ENCODE results near the gene MED13. TPM values are rescaled to one million over a fixed set of nuclear protein-coding genes. Genes with fewer than 3 reads are reported as not detected.

Gene MED13
- total and polyA plus RNA-seq, 9 donors, result 15.9 to 40.6 (median 27.1) TPM

DNA sequence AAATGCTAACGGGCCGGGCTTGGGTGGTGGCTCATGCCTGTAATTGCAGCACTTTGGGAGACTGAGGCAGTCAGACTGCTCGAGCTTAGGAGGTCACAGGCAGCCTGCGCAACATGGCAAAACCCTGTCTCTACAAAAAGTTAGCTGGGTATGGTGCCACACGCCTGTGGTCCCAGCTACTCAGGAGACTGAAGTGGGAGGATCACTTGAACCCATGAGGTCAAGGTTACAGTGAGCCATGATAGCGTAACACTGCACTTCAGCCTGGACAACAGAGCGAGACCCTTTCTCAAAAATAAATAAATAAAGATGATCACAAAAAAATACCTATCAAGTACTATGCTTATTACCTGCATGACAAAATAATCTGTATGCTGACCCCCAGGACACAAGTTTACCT, 91.0 kb downstream of the MED13 start:
- no peaks in the 10 kb centered on the region for H3K27me3 ChIP-seq (ENCODE audit: control insufficient read depth, insufficient read depth, low read length)
- 94% methylated on average over 3 of the region's 7 CpGs for WGBS (ENCODE audit: insufficient coverage)
- H3K27ac ChIP-seq (ENCODE audit: low read length), result no peak overlapping the region
- no peaks in the 10 kb centered on the region for H3K4me1 ChIP-seq (ENCODE audit: control insufficient read depth, insufficient read depth, low read length)
- no peaks in the 10 kb centered on the region for H3K9me3 ChIP-seq (replicated peaks; ENCODE audit: control insufficient read depth, low read depth, low read length)
- no peak for DNase-seq
- no peak overlapping the region for H3K4me3 ChIP-seq (ENCODE audit: low read length)
- H3K36me3 ChIP-seq (ENCODE audit: control insufficient read depth, insufficient read depth, low read length), result peaks cover 29% of the 10 kb centered on the region

DNA sequence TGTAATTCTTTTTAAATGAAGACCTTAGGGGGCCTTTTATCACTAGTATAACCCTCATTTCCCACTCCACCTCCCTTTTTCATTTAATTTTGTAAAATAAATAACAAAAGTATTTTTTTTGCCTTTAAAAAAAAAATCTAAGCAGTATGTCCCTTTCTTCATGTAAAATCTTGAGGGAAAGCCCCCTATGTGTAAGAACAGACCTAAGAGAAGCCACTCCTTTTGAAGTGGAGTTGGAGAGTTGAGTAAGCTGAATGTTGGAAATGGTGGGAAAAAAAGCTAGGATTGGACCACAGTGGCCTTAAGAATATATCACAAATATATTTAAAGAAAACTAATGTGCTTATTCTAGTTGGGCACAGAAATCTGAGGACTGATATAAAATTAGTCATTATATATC, 92.8 kb downstream of the MED13 start:
- Histone ChIP-seq H3K27ac (ENCODE audit: low read length) (no peak overlapping the region), H3K4me3 (ENCODE audit: low read length) (no peak overlapping the region), H3K4me1 (ENCODE audit: control insufficient read depth, insufficient read depth, low read length) (no peaks in the 10 kb centered on the region), H3K27me3 (ENCODE audit: control insufficient read depth, insufficient read depth, low read length) (no peaks in the 10 kb centered on the region), H3K9me3 (replicated peaks; ENCODE audit: control insufficient read depth, low read depth, low read length) (no peaks in the 10 kb centered on the region), H3K36me3 (ENCODE audit: control insufficient read depth, insufficient read depth, low read length) (peaks cover 36% of the 10 kb centered on the region)
- DNase-seq, result no peak

DNA sequence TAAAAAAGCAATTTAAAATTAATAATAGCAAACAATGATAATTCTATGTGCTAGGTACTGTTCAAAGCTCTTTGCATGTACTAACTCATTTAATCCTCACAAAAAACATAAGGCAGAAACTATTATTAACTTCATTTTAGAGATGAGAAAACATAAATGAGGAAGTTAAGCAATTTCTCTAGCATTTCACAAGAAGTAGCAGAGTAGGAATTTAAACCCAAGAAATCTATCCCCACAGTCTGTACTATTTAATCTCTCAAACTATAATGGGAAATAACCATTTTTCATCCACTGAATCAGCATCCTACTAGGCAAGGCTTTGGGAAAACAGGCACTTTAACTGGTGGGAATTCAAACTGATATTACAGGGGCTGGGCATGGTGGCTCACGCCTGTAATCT, 95.0 kb downstream of the MED13 start:
- no peak overlapping the region for H3K27ac ChIP-seq (ENCODE audit: low read length)
- WGBS (ENCODE audit: insufficient coverage), result 100% methylated on average over 1 of the region's 1 CpG

DNA sequence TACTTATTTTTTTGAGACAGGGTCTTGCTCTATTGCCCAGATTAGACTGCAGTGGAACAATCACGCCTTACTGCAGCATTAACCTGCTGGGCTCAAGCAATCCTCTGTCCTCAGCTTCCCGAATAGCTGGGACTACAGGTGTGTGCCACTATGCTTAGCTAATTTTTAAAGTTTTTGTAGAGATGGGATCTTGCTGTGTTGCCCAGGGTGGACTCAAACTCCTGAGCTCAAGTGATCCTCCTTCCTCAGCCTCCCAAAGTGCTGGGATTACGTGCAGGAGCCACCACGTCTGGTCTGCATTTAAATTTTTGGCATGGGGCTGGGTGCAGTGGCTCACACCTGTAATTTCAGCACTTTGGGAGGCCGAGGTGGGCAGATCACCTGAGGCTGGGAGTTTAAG, 96.3 kb downstream of the MED13 start:
- no peak overlapping the region for H3K4me3 ChIP-seq (ENCODE audit: low read length)
- H3K36me3 ChIP-seq (ENCODE audit: control insufficient read depth, insufficient read depth, low read length), result peaks cover 49% of the 10 kb centered on the region
- WGBS (ENCODE audit: insufficient coverage), result 90% methylated on average over 2 of the region's 5 CpGs
- H3K9me3 ChIP-seq (replicated peaks; ENCODE audit: control insufficient read depth, low read depth, low read length), result no peaks in the 10 kb centered on the region
- no peaks in the 10 kb centered on the region for H3K27me3 ChIP-seq (ENCODE audit: control insufficient read depth, insufficient read depth, low read length)
- no peaks in the 10 kb centered on the region for H3K4me1 ChIP-seq (ENCODE audit: control insufficient read depth, insufficient read depth, low read length)
- H3K27ac ChIP-seq (ENCODE audit: low read length), result no peak overlapping the region
- DNase-seq, result no peak

More for the DNA sequence above, 95.0 kb downstream of the MED13 start:
- no peak overlapping the region for H3K4me3 ChIP-seq (ENCODE audit: low read length)
- peaks cover 39% of the 10 kb centered on the region for H3K36me3 ChIP-seq (ENCODE audit: control insufficient read depth, insufficient read depth, low read length)
- H3K4me1 ChIP-seq (ENCODE audit: control insufficient read depth, insufficient read depth, low read length), result no peaks in the 10 kb centered on the region
- DNase-seq, result no peak
- H3K9me3 ChIP-seq (replicated peaks; ENCODE audit: control insufficient read depth, low read depth, low read length), result no peaks in the 10 kb centered on the region
- H3K27me3 ChIP-seq (ENCODE audit: control insufficient read depth, insufficient read depth, low read length), result no peaks in the 10 kb centered on the region

DNA sequence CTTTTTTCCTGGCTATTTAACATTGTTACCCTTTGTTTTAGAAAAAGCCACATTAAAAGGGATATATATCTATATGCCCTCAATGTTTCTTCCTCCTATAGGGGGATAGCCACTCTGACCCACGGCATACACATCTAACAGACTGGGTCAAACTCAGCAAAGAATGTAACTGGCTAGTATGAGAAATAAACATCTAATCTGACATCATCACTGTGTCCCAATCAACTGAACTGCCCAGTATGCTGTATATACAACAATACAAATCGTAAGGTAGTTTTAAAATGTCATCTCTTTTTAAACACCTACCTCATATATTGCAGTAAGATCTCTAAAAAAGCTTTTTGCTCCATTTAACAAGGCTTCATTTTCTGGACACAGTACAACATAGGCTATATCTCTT, 97.3 kb downstream of the MED13 start:
- Histone ChIP-seq H3K4me1 (ENCODE audit: control insufficient read depth, insufficient read depth, low read length) (no peaks in the 10 kb centered on the region), H3K27ac (ENCODE audit: low read length) (no peak overlapping the region), H3K4me3 (ENCODE audit: low read length) (no peak overlapping the region), H3K27me3 (ENCODE audit: control insufficient read depth, insufficient read depth, low read length) (no peaks in the 10 kb centered on the region), H3K36me3 (ENCODE audit: control insufficient read depth, insufficient read depth, low read length) (peaks cover 54% of the 10 kb centered on the region), H3K9me3 (replicated peaks; ENCODE audit: control insufficient read depth, low read depth, low read length) (no peaks in the 10 kb centered on the region)
- DNase-seq, result no peak
- WGBS (ENCODE audit: insufficient coverage), result no CpG with 5 or more reads among the region's 2 CpGs

DNA sequence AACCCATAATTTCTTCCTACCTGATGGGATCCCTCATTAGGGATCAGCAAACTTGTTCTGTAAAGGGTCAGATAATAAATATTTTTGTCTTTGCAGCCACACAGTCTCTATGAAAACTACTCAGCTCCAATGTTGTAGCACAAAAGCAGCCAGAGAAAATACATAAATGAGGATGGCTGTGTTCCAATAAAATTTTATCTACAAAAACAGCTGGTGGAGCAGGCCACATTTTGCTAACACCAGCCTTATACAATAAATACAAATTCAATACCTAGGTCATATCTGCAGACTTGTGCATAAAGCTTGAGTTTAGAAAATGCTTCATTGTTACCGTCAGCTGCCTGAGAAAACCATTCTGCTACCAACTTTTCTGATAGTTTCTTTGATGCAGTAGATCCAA, 98.9 kb downstream of the MED13 start:
- no peak overlapping the region for H3K27ac ChIP-seq (ENCODE audit: low read length)
- H3K9me3 ChIP-seq (replicated peaks; ENCODE audit: control insufficient read depth, low read depth, low read length), result no peaks in the 10 kb centered on the region
- DNase-seq, result peak; percentile 5
- no peaks in the 10 kb centered on the region for H3K27me3 ChIP-seq (ENCODE audit: control insufficient read depth, insufficient read depth, low read length)
- no peaks in the 10 kb centered on the region for H3K4me1 ChIP-seq (ENCODE audit: control insufficient read depth, insufficient read depth, low read length)
- peaks cover 48% of the 10 kb centered on the region for H3K36me3 ChIP-seq (ENCODE audit: control insufficient read depth, insufficient read depth, low read length)
- no peak overlapping the region for H3K4me3 ChIP-seq (ENCODE audit: low read length)
- WGBS (ENCODE audit: insufficient coverage), result no CpG with 5 or more reads among the region's 1 CpG

DNA sequence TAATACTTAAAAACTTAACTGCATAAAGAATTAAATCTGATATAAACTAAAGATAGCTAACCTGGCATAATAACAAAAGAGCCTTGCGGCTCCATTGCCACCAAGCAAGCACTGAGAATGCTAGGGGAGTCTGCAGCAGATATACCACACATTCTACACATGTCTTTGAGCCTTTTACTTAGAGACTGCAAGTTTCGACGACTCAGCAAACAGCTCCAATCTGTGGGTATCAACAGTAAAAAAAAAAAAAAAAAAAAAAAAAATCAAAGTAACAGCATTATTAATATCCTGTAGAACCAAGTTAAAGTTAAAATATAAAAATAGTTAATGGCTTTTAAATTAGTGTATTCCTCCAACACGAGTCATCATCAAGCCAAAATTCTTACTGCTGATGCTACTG, 109.5 kb downstream of the MED13 start:
- H3K4me1 ChIP-seq (ENCODE audit: control insufficient read depth, insufficient read depth, low read length), result no peaks in the 10 kb centered on the region
- H3K27ac ChIP-seq (ENCODE audit: low read length), result no peak overlapping the region
- no peak overlapping the region for H3K4me3 ChIP-seq (ENCODE audit: low read length)
- DNase-seq, result no peak
- no peaks in the 10 kb centered on the region for H3K27me3 ChIP-seq (ENCODE audit: control insufficient read depth, insufficient read depth, low read length)
- no CpG with 5 or more reads among the region's 4 CpGs for WGBS (ENCODE audit: insufficient coverage)
- H3K36me3 ChIP-seq (ENCODE audit: control insufficient read depth, insufficient read depth, low read length), result peaks cover 45% of the 10 kb centered on the region
- H3K9me3 ChIP-seq (replicated peaks; ENCODE audit: control insufficient read depth, low read depth, low read length), result no peaks in the 10 kb centered on the region

DNA sequence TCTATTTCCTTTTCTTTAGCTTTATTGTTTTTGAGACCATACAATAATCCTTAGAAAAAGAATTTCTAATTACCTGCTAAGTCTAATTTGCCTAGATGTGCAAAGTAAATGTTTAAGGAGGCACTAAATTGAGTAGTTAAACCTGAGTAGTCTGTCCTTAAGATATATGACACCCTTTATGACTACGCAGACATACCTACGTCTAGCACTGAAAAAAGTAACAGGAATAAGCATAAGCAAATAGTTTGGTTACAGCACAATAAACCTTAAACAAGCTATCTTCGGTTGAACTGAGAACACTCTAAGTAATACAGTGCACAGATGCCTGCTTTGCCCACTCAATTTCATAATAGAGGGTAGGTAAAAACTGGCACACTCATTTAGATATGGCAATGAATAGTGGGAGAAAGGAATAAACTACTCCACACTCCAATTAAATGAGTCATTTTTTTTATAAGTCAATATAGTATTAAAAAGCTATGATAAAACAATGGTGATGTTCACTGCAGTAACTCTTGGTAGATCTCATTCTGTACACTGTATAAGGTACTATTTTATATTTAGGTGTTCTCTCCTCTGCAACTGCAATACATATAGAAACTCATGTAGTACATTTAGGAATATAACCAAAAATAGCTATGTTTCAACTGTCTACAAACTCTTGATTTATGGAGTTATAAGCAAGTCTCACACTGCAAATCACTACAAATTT, 117.6 kb downstream of the MED13 start:
- Histone ChIP-seq H3K4me1 (ENCODE audit: control insufficient read depth, insufficient read depth, low read length) (no peaks in the 10 kb centered on the region), H3K36me3 (ENCODE audit: control insufficient read depth, insufficient read depth, low read length) (peaks cover 19% of the 10 kb centered on the region), H3K27ac (ENCODE audit: low read length) (no peak overlapping the region), H3K4me3 (ENCODE audit: low read length) (no peak overlapping the region), H3K27me3 (ENCODE audit: control insufficient read depth, insufficient read depth, low read length) (no peaks in the 10 kb centered on the region), H3K9me3 (replicated peaks; ENCODE audit: control insufficient read depth, low read depth, low read length) (no peaks in the 10 kb centered on the region)
- DNase-seq, result no peak
- WGBS (ENCODE audit: insufficient coverage), result no CpG with 5 or more reads among the region's 3 CpGs

DNA sequence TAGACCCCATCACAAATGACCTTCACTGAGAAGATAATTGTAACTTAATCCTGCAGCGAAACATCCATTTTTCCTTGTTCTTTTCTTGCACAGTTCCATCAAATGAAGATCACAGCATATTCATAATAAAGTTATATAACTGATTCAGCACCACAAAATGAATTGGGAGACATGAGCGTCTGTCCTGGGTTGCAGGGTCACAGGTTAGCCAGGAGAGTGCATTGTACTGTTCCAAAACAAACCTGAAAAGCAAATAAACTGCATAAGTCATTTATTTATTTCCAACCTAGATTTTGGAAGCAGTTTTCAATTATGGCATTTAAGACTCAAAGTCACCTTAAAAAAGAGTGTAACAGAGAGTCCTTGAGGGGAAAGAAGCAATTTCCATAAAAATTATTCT, 118.7 kb downstream of the MED13 start:
- peaks cover 15% of the 10 kb centered on the region for H3K36me3 ChIP-seq (ENCODE audit: control insufficient read depth, insufficient read depth, low read length)
- H3K4me3 ChIP-seq (ENCODE audit: low read length), result no peak overlapping the region
- H3K9me3 ChIP-seq (replicated peaks; ENCODE audit: control insufficient read depth, low read depth, low read length), result no peaks in the 10 kb centered on the region
- WGBS (ENCODE audit: insufficient coverage), result no CpG with 5 or more reads among the region's 2 CpGs
- no peaks in the 10 kb centered on the region for H3K27me3 ChIP-seq (ENCODE audit: control insufficient read depth, insufficient read depth, low read length)
- H3K27ac ChIP-seq (ENCODE audit: low read length), result no peak overlapping the region
- no peaks in the 10 kb centered on the region for H3K4me1 ChIP-seq (ENCODE audit: control insufficient read depth, insufficient read depth, low read length)
- no peak for DNase-seq

DNA sequence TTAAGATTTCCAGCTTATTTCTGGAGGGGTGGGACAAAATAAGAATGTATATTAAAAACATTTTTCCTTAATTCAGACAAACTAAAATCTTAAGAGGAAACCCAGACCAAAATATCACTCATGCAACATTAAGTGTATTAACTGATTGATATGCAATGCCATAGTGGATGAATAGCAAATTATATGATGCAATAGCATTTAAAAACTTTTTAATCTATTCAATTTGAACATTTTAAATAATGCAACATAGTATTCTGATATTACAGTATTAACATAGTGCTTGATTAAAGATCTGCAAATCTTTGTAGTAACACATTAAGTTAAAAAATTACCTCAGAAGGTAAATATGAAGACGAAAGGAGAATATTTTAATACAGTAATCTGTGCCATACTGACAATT, 122.0 kb downstream of the MED13 start:
- no CpG with 5 or more reads among the region's 1 CpG for WGBS (ENCODE audit: insufficient coverage)
- Histone ChIP-seq H3K27me3 (ENCODE audit: control insufficient read depth, insufficient read depth, low read length) (no peaks in the 10 kb centered on the region), H3K9me3 (replicated peaks; ENCODE audit: control insufficient read depth, low read depth, low read length) (no peaks in the 10 kb centered on the region), H3K36me3 (ENCODE audit: control insufficient read depth, insufficient read depth, low read length) (peaks cover 7% of the 10 kb centered on the region), H3K27ac (ENCODE audit: low read length) (no peak overlapping the region), H3K4me1 (ENCODE audit: control insufficient read depth, insufficient read depth, low read length) (no peaks in the 10 kb centered on the region), H3K4me3 (ENCODE audit: low read length) (no peak overlapping the region)
- no peak for DNase-seq

DNA sequence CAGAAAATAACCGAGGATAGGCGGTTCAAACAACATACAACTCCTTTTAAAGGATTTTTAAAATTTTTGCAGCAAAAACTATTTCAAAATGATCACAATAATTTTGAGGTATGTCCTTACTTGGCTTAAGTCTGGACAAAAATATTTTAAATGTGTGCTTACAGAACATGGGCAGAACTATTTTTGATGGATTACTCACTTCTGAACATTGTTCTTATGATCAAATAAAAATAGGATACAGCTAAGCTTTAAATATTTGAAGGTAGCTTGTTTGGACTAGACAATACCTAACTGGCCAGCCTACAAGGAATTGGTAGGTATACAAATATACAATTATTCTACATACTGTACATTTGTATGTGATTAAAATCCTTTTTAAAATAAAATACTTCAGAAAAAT, 123.0 kb downstream of the MED13 start:
- peaks cover 5% of the 10 kb centered on the region for H3K36me3 ChIP-seq (ENCODE audit: control insufficient read depth, insufficient read depth, low read length)
- no peaks in the 10 kb centered on the region for H3K4me1 ChIP-seq (ENCODE audit: control insufficient read depth, insufficient read depth, low read length)
- no peaks in the 10 kb centered on the region for H3K27me3 ChIP-seq (ENCODE audit: control insufficient read depth, insufficient read depth, low read length)
- no CpG with 5 or more reads among the region's 2 CpGs for WGBS (ENCODE audit: insufficient coverage)
- no peak for DNase-seq
- no peaks in the 10 kb centered on the region for H3K9me3 ChIP-seq (replicated peaks; ENCODE audit: control insufficient read depth, low read depth, low read length)
- no peak overlapping the region for H3K4me3 ChIP-seq (ENCODE audit: low read length)
- no peak overlapping the region for H3K27ac ChIP-seq (ENCODE audit: low read length)
